Left ventricle myocardium inferior (tissue), 1 donor: ENCODE results near the gene ARHGAP44. TPM values are rescaled to one million over a fixed set of nuclear protein-coding genes. Genes with fewer than 3 reads are reported as not detected.

Experiments used
- DNase-seq: peaks from one replicate; pipeline ENCODE4 v3.0.0-alpha.2; 2020
- H3K27ac ChIP-seq: fragments of 200-600 bp; replicated peaks from 2 replicates; pipeline ENCODE4 v1.8.0; 2021
- H3K27me3 ChIP-seq: fragments of 200-600 bp; 2 replicates; pipeline ENCODE4 v1.8.0; 2021; ENCODE audit warnings: low read depth
- H3K36me3 ChIP-seq: fragments of 200-600 bp; 2 replicates; pipeline ENCODE4 v1.8.0; 2021
- H3K4me1 ChIP-seq: fragments of 200-600 bp; 2 replicates; pipeline ENCODE4 v1.8.0; 2021
- H3K4me3 ChIP-seq: fragments of 200-600 bp; 2 replicates; pipeline ENCODE4 v1.8.0; 2021; ENCODE audit warnings: mild to moderate bottlenecking, moderate library complexity
- H3K9me3 ChIP-seq: fragments of 200-600 bp; replicated peaks from 2 replicates; pipeline ENCODE4 v1.8.0; 2021
- intact Hi-C: fragments of 100-400 bp; cut with micrococcal nuclease; formaldehyde crosslinking; loops from one replicate; pipeline ENCODE4 v1.11.0; 2022
- total RNA-seq: library from RNA; stranded (reverse); fragmentation: NEBNext Ultra II Directional; extraction: Animal tissue kit (Norgen Biotek cat#: 25700); gene quantifications from one replicate; pipeline ENCODE4 v1.2.1, GENCODE V29; 2021
- TF ChIP-seq, protein P1 (sequence below): fragments of 200-600 bp; IDR thresholded peaks from 2 replicates; pipeline ENCODE4 v1.8.0; 2021; ENCODE audit warnings: antibody characterized with exemption, mild to moderate bottlenecking, borderline replicate concordance
- donor health status: DM: no; HTN: yes; CAD: no; lungs with severe emphysema.

ARHGAP44 gene
- total RNA-seq, 1 donor from 2014 or later = 7.2 TPM

DNA sequence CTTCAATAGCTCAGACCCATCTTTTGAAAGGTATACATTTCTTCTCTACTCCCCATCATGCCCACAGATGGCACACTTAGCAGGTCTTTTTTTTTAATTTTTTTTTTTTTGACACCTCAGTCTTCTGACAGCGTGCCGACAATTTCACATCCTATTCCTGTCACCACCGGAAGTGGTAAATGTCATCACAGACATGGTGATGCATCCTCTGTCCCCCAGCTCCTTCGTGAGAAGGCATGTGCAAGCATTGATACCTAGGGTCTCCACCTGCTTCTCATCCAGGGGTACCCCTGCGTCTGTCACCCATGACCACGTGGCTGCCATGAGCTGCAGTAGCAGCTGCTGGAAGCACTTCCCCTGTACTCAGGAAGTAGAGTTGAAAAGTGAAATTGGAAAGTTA is 192.9 kb downstream of the ARHGAP44 start:
- TF ChIP-seq, protein P1, sequence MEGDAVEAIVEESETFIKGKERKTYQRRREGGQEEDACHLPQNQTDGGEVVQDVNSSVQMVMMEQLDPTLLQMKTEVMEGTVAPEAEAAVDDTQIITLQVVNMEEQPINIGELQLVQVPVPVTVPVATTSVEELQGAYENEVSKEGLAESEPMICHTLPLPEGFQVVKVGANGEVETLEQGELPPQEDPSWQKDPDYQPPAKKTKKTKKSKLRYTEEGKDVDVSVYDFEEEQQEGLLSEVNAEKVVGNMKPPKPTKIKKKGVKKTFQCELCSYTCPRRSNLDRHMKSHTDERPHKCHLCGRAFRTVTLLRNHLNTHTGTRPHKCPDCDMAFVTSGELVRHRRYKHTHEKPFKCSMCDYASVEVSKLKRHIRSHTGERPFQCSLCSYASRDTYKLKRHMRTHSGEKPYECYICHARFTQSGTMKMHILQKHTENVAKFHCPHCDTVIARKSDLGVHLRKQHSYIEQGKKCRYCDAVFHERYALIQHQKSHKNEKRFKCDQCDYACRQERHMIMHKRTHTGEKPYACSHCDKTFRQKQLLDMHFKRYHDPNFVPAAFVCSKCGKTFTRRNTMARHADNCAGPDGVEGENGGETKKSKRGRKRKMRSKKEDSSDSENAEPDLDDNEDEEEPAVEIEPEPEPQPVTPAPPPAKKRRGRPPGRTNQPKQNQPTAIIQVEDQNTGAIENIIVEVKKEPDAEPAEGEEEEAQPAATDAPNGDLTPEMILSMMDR = no peak
- H3K36me3 ChIP-seq = no peaks in the 10 kb centered on the region
- H3K4me3 ChIP-seq = no peak overlapping the region
- H3K27ac ChIP-seq = no peak overlapping the region
- H3K4me1 ChIP-seq = peaks cover 26% of the 10 kb centered on the region
- no peak for DNase-seq
- H3K27me3 ChIP-seq = peaks cover 3% of the 10 kb centered on the region
- intact Hi-C loops = no loop called here
- no peaks in the 10 kb centered on the region for H3K9me3 ChIP-seq

DNA sequence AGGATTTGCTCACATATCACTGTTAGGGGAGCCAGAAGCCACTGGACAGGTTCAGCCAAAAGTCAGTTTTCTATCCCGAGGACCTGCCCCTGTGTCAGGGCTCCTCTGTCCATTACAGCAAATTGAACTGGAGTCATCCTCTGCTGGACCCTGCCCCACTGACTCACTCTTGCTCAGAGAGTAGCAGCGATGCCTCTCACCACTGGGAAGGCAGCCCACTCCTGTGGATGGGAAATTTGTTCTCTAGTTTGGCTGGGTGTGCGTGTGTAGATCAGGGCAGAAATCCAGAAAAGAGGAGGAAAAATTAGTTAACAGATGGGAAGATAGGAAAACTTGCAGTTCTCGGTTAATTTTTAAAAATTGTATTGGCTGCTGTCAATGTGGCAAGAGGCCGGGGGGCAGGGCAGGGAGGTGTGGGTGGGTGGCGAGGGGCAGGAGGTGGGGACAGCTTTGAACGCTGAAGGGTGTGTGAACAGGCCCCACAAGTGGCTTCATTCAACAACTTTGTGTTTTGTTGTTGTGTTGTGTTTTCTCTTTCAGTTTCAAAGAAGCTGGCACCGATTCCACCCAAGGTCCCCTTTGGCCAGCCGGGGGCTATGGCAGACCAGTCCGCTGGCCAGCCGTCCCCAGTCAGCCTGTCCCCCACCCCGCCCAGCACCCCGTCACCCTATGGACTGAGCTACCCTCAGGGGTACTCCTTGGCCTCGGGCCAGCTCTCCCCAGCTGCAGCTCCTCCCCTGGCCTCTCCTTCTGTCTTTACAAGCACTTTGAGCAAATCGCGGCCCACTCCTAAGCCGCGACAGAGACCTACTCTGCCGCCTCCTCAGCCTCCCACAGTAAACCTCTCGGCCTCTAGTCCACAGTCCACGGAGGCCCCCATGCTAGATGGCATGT is 194.9 kb downstream of the ARHGAP44 start:
- TF ChIP-seq, protein P1 = no peak
- peak; percentile 61 for DNase-seq
- intact Hi-C loops = no loop called here
- peaks cover 32% of the 10 kb centered on the region for H3K4me1 ChIP-seq
- peak overlapping the region; percentile 79 for H3K27ac ChIP-seq
- H3K27me3 ChIP-seq = peaks cover 3% of the 10 kb centered on the region
- no peaks in the 10 kb centered on the region for H3K36me3 ChIP-seq
- no peaks in the 10 kb centered on the region for H3K9me3 ChIP-seq
- peak overlapping the region; percentile 36 for H3K4me3 ChIP-seq

DNA sequence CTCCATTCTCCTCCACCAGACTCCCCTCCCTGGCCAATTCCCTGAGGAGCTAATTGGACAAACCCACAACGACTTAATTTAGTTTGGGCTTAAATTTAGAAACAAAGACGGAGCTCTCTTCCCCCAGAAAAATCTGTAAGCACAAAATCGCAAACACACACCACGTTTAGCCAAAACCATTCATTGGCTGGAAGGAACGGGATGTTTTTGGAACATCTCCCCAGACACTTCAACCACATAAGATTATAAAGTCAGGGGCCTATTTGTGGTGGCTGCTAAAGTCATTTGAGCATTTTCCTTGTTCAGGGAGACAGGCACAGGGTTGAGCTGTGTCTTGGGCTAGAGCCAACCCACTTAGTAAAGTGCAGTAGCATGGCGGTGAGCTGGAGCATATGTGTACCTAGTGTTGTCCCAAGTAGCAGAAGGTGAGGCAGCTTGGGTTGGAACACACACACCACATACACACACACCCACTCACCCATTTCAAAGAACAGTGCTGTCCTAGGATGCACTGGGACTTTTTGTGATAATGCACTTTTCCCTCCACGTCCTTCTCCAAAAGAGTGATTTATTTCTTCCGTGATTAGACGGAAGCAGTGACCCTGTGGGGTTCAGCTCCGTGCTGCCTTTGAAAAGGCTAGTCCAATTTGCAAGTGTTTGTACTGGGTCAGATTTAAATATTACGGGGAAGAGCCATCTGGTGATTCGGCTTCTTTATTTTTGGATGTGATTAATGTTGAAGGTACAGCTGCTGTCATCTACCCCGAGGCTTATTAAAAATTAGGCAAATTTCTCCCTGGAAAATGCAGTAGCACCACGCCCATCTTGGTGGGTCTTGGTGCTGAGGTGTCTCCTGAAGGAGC is 196.4 kb downstream of the ARHGAP44 start:
- no peaks in the 10 kb centered on the region for H3K9me3 ChIP-seq
- intact Hi-C loops = no loop called here
- H3K4me3 ChIP-seq = peak overlapping the region; percentile 0
- peak overlapping the region; percentile 79 for H3K27ac ChIP-seq
- no peaks in the 10 kb centered on the region for H3K27me3 ChIP-seq
- TF ChIP-seq, protein P1 = no peak
- no peaks in the 10 kb centered on the region for H3K36me3 ChIP-seq
- DNase-seq = peak; percentile 36
- H3K4me1 ChIP-seq = peaks cover 44% of the 10 kb centered on the region

DNA sequence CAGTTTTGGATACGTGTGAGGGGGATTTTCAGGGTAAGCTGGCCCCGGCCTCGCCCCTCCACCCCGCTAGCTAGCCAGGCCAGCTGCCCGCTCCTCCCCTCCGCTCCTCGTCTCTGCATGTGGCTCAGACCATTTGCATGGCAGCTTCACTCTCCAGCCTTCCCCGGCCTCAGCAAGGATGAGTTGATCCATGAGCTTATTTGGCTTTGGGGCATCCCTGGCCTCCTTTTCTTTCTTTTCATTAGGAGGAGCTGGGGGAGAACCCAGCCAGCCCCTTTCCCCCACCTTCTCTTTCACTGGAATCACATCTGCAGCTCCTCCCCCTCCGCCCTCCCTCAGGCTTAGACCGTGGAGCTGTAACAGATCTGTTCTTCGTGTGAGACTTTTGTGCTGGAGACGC is 197.8 kb downstream of the ARHGAP44 start:
- Histone ChIP-seq H3K27ac (no peak overlapping the region), H3K4me3 (no peak overlapping the region), H3K36me3 (peaks cover 13% of the 10 kb centered on the region), H3K4me1 (peaks cover 44% of the 10 kb centered on the region), H3K9me3 (no peaks in the 10 kb centered on the region), H3K27me3 (no peaks in the 10 kb centered on the region)
- TF ChIP-seq, protein P1 = no peak
- intact Hi-C loops = no loop called here
- DNase-seq = no peak

DNA sequence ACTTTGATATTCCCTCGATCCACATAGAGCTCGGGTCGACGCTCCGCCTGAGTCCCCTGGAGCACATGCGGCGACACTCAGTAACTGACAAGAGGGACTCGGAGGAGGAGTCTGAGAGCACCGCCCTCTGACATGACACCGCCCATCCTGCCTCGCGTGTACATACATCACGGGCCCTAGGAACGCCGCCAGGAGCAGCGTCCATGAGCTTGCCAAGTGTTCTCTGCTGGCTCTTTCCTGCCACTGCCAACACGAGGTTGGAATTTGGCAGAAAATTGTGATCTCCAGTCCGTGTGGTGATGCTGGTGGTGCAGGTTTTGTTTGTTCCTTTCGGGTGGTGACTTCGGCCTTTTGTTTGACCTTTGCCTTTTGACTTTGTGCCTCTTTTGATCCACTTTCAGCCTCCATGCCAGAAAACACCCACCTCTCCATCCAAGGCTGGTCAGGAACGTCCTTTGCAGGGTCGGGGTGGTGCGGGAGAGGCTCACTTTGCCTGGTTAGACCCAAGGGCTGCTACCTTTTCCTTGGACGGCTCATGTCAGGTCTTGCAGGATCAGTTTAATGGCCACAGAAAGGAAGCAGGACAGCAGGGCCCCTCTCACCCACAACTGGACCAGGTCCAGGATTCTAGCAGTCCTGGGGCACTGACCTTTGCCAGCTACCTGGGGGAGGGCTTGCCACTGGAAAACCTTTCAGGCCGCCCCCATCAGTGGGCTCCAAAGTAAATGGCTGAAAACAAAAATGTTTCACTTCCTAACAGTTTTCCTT is 200.9 kb downstream of the ARHGAP44 start:
- TF ChIP-seq, protein P1 = no peak
- Histone ChIP-seq H3K4me3 (no peak overlapping the region), H3K9me3 (no peaks in the 10 kb centered on the region), H3K27me3 (no peaks in the 10 kb centered on the region), H3K36me3 (peaks cover 44% of the 10 kb centered on the region), H3K27ac (peak overlapping the region; percentile 69), H3K4me1 (peaks cover 35% of the 10 kb centered on the region)
- intact Hi-C loops = no loop called here
- peak; percentile 79 for DNase-seq
